HS-27A (cell line): ENCODE results near the gene NCBP1.
A peak's percentile ranks its signal among the peaks of the same experiment; 100 is the strongest.
"Not testable (repeated sequence)": the region's sequence is repeated elsewhere in the genome, so short reads cannot be mapped to it uniquely, and the experiment has no call there.

Experiments used
- DNase-seq: peaks from one replicate; pipeline ENCODE4 v3.0.0-alpha.2; 2012; ENCODE audit warnings: low read depth, missing footprints

Gene NCBP1

GRCh38 chr9:97675655-97676054, 42.0 kb downstream of the NCBP1 start:
- no peak for DNase-seq

- no peak for DNase-seq
Observed at GRCh38 chr9:97682242-97682641, 48.6 kb downstream of the NCBP1 start.

DNA sequence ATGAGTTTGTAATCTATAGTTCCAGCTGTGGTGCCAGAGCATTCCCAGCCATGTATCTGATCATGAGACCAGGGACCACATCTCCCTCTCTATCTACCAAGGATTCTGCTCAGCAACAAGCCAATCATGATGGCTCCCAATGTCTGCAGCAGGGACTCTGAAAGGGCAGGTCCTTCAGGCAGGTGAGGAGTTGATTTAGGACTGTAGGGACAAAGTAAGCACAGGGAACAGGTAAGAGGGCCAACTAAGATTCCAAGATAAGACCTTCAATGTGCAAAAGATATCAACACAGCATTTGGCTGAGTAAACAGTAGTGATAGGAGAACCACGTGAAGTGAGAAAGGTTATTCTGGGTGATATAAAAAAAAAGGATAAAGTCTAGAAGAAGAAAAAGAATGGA, 55.0 kb downstream of the NCBP1 start:
- no peak for DNase-seq

DNA sequence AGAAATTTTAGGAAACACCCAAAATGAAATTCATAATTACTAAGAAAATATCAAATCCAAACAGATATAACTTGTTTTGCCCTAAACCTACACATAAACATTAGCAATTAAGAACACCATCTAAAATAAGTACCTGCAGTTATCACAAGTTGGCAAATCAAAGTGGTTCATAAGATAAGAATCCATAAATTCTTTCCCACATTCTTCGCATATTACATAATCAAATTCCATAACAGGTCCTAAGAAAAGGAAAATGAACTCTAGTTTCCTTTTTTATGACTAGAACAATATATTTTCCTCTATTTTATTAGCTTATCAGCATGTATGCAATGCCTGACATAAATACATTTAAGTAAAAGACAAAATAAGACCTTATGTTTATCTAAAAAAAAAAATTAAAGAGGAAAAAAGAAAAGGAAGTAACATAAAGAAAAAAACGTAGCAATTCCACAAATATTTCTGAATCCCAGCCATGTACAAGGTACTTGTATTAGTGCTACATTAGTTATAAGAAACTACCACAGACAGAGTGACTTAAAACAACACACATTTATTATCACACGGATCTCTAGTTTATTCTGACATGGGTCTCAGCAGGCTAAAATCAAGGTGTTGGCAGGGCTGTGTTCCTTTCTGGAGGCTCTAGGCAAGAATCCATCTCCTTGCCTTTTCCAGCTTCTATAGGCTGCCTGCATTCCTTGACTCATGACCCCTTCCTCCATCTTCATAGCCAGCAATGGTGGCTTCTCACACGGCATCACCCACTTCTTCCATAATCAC, 56.0 kb downstream of the NCBP1 start:
- DNase-seq = no peak

GRCh38 chr9:97694769-97695168, 61.1 kb downstream of the NCBP1 start:
- DNase-seq = no peak

DNA sequence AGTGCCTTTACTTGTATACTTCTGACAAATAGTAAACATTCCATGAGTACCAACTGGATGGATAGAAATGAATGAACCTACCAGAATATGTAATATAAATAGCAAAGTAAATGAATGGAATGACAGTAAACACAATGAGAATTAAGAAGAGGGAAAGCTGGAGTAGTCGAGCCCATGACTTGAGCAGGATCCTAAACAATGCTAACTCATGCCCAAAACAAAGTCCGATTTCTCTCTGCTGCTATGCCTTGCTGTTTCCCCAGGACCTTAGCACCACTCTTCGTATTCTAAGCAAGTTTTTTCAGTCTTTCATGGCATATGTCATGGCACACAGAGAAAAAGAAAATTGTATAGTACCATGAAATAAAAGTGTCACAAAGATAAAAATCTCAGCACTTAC, 61.8 kb downstream of the NCBP1 start:
- DNase-seq = no peak

GRCh38 chr9:97695995-97696802, 62.6 kb downstream of the NCBP1 start:
- DNase-seq = no peak

- DNase-seq = peak; percentile 79
Observed at GRCh38 chr9:97696803-97697601, 63.4 kb downstream of the NCBP1 start, which contains the start of gene XPA. Gene XPA, minus strand, starts transcription at chr9:97697340. Its CDS starts 48 bp downstream, at chr9:97697292.

DNA sequence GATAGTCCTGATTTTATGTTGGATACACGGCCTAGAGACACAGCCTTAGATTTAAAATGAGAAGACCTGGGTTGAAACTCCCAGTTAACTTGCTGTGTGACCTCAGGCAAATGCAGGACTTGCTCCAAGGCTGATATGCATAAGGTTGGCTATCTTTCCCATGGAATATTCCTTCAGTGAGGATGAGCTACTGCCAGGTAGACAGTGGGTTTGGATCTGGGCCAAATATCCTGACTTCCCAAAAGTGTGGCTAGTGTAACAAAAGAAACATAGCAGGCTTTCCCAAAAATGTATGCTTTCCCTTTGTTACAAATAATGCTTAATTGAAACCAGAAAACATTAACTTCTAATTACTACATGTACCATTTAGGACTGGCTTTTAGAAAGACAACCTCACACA, 64.2 kb downstream of the NCBP1 start:
- DNase-seq = no peak

DNA sequence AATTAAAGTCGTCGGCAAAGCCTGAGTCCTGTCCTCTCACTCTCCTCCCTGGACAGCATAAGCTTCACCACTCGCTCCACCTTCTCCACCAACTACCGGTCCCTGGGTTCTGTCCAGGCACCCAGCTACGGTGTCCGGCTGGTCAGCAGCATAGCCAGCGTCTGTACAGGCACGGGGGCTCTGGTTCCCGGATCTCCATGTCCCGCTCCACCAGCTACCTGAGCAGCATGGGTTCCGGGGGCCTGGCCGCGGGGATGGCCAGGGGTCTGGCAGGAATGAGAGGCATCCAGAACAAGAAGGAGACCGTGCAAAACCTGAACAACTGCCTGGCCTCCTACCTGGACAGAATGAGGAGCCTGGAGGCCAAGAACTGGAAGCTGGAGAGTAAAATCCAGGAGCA, 65.2 kb downstream of the NCBP1 start:
- DNase-seq = no peak

DNA sequence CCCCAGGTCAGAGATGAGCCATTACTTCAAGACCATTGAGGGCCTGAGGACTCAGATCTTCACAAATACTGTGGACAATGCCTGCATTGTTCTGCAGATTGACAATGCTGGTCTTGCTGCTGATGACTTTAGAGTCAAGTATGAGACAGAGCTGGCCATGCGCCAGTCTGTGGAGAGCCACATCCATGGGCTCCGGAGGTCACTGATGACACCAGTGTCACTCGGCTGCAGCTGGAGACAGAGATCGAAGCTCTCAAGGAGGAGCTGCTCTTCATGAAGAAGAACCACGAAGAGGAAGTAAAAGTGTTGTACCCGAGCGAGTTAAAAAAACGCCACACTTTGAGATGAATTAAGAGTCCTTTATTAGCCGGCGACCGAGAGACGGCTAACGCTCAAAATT, 65.7 kb downstream of the NCBP1 start:
- DNase-seq = not testable (repeated sequence)

DNA sequence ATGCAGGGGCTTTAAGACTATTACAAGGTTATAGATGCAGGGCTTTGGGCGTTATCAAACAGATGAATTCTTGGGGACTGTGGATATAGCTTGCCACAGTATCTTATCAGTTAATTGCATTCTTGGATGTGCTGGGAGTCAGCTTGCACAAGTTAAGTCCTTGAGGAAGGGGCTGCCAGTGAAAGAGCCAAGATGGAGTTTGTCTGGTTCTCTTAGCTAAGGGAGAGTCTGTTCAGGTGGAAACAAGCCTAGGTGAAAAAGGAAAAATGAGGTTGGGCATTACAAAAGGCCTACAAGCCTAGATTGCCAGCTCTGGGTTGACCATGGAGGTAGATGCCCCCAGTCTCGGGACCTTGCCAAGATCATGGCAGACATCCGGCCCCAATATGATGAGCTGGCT, 66.2 kb downstream of the NCBP1 start:
- DNase-seq = not testable (repeated sequence)

GRCh38 chr9:97703437-97704344, 70.1 kb downstream of the NCBP1 start:
- DNase-seq = peak; percentile 71

DNA sequence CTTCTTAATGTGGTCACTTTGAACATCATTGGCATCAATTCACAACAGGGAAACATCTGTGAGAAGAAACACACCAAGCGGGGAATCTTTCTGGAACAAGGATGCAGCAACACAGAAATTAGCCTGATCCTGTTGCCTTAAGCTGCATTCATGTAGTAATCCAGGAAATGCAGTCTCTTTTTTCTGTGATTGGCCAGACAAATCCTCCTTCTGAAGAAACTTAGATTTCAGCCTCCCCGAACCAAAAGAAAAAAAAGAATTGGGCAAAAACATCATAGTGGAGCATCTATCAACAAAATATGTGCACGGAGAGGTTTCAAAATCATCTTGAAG, 70.7 kb downstream of the NCBP1 start:
- DNase-seq = no peak

GRCh38 chr9:97704851-97705250, 71.2 kb downstream of the NCBP1 start:
- no peak for DNase-seq

- no peak for DNase-seq
Observed at GRCh38 chr9:97705354-97705950, 71.8 kb downstream of the NCBP1 start.

- DNase-seq = no peak
Observed at GRCh38 chr9:97706246-97706645, 72.6 kb downstream of the NCBP1 start.

DNA sequence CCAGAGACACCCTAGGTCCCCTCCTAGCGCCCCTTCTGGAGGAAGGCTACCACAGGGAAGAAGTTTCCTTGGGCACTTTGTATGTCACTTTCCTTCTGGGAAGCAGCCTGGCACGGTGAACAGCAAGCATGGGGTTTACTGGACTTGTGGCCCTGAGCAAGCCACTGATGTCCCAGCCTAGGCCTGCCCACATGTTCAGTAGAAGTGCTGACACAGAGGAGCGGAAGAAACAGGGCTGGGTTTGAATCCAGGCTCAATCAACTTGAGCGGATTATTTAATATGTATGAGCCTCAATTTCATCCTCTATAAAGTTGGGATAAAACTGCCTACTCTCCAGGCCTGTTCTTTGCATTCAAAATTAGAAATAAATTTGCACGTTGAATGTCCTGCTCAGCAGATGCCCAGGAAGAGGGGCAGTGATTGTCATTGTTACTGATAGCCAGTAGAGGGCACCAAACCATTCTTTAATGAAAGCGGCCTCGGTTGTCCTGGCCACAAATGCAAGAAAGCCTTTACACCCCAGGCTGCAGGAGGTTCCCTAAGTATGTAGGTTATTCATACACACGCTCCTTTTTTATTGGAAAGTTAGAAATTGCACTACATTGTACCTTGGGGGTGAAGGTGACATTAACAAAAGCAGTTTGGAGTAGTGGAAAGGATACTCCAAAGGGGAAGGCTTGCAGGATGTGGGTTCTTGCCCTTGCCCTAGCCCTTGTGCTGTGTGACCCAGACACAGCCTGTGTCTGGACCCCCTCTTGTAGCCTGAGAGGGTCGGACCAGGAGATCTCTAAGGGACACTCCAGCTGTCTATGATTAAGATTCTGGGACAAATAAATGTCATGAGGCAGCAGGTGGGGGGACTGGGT, 77.0 kb downstream of the NCBP1 start:
- DNase-seq = no peak

DNA sequence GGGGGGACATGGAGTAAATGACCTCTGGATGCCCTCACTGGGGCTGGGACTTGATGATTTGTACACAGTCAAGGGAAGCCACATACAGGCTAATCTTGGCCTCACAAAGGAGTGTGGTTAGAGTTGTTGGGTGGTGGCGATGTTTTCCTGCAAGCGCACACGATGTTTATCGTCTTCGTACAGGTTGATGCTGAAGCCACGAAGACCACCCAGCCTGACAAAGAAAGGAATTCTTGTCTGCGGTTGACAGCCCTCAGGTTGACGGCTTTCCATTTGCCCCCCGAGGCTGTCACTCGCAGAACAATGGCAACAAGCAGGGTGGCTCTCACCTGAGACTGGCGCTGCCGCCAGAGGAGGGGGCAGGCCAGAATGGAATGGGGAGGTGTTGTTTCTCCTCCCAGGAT, 77.6 kb downstream of the NCBP1 start:
- no peak for DNase-seq

- peak; percentile 96 for DNase-seq
Observed at GRCh38 chr9:97714435-97714834, 80.8 kb downstream of the NCBP1 start.
